Hematopoietic multipotent progenitor cell treated with erythropoietin and hydrocortisone succinate and interleukin-3 and kit ligand, for 6 days (in vitro differentiated cells): ENCODE data around the gene EXOC3L2.
"Not testable (repeated sequence)": the region's sequence is repeated elsewhere in the genome, so short reads cannot be mapped to it uniquely, and the experiment has no call there.

Experiments
- DNase-seq: peaks from one replicate; pipeline ENCODE4 v3.0.0-alpha.2; 2015

The EXOC3L2 gene

DNA sequence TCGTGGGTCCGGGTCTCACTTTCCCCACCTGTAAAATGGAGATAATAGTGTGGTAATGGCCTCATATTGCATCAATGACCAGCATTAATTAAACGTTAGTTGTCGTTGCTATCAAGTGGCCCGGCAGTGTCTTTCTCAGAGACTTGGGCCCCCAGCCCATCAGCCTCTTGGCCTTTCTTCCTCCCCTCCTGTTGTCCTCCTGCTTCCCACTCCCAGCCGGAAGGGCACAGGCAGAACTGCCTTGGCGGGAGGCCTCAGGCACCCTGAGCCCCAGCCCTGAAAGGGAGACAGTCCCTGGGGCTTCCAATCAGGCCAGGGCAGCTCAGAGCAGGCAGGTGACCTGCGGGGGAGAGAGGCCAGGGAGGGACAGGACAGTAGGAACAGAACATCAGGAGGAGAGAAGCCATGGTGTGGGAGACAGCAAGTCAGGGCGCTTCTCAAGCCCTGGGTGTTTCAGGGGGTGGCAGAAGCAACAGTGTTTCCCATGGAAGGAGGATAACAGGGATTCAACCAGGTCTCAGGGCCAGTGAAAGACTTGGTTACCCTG, 10.5 kb upstream of the EXOC3L2 start:
- DNase-seq, result no peak

DNA sequence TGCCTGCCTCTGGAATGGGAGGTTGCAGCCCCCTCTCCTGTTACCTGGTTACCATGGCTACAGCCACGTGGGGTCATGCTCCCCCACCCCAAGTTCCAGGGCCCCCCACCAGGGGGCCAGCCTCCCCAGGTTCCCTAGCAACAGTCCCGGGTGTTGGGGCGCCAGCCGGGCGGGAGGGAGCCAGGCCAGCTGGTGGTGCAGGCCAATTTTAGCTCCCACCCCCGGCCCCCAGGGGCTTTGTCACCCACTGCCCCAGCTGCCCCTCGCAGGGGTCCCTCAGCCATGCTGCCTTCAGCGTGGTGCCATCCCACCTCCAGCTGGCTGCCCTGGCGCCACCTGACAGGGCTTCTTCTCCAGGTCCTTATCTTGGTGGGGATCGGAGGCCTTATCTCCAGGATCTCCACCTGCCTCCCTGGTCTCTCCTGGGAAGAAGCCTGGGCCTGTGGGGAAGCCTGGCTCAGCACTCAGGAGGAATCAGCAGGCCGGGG, 8.9 kb upstream of the EXOC3L2 start:
- DNase-seq, result no peak

DNA sequence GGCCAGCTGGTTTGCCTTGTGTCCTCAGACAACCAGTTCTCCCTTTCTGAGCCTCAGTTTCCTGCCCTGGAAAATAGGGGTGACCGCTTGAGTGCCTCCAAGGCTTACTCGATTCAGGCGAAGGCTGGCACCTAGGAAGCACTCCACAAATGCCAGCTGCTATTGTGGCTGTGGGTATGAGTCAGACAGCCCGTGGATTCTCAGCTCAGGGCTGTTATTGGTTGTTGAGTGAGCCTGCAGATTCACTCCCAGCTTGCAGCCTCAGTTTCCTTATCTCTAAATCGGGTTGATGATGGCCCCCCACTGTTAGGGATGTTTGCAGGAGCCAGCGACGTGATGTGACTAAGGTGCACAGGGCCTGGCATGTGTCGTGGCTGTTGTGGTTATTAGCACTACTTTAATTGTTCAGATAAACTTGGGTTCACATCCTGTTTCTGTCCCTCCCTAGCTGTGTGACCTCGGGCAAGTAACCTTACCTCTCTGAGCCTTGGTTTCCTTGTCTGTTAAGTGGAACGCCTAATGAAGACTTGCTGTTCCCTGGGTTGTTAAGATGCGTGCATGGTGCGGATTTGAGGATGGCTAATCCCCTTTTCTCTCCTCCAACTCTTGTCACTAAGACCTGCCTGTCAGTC, 8.3 kb upstream of the EXOC3L2 start:
- peak; percentile 31 for DNase-seq

DNA sequence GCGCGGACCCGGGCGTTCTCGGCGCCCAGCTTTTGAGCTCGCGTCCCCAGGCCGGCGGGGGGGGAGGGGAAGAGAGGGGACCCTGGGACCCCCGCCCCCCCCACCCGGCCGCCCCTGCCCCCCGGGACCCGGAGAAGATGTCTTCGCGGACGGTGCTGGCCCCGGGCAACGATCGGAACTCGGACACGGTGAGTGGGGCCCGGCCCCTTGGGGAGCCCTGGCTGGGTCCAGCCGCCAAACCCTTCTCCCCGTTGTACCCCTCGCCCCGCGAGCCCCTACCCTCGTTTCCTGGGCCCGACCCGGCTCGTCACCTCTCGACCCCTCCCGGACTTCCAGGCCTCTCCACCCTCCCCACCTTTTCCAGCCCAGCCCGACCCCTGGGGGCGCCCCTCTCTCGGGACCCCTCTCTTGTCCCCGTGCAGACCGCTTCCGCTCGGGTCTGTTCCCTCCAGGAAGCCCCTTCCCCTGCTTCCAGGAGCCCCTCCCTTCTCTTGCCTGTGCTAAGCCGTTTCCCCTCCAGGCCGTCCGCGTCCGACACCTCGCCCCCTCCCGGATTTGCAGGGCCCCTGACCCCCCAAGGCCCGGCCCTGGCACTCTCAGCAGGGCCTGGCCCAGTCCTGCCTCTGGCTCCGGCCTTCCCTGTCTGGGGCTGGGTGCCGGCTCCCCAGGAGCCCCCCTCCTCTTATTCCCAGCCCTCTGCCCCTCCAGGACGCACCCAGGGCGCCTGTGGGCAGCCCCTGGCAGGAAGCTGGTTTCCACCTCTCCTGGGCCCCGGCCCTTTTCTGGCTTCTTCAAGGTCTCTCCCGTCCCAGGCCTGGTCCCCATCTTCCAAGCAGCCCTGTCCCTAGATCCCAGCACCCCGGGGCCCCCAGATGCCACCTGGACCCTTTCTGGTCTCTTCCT, 6.5 kb upstream of the EXOC3L2 start:
- peak; percentile 17 for DNase-seq

DNA sequence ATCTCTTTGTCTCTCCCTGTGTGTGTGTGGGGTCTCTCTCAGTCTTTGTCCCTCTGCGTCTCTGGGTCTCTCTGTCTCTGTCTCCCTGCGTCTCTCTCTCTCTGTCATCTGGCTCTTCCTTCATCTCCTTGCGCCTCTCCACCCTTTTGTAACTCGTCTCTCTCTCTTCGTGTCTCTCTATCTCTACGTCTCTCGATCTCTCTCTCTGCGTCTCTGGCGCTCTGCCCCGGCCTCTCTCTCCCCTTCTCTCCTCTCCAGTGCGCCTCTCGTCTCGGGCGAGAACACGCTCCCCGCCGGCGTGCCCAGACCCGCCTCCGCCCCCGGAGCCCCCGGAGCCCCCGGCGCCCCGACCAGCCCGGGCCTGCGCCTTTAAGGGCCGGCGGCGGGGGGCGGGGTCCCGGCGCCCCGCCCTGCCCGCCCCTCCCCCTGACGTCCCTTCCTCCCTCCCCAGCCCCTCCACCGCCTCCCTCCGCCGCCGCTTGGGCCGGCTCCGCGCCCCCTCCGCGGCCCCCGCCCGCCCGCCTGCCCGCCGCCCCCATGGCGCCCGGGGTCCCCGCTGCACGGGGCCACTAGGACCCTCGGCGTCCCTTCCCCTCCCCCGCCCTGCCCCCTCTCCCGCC, 5.7 kb upstream of the EXOC3L2 start, which contains the start of gene MARK4:
Gene MARK4, plus strand, starts transcription at position 440 of the 620 bp plus-strand sequence. CDS start 318 bp downstream, outside the sequence.
- peak; percentile 74 for DNase-seq

DNA sequence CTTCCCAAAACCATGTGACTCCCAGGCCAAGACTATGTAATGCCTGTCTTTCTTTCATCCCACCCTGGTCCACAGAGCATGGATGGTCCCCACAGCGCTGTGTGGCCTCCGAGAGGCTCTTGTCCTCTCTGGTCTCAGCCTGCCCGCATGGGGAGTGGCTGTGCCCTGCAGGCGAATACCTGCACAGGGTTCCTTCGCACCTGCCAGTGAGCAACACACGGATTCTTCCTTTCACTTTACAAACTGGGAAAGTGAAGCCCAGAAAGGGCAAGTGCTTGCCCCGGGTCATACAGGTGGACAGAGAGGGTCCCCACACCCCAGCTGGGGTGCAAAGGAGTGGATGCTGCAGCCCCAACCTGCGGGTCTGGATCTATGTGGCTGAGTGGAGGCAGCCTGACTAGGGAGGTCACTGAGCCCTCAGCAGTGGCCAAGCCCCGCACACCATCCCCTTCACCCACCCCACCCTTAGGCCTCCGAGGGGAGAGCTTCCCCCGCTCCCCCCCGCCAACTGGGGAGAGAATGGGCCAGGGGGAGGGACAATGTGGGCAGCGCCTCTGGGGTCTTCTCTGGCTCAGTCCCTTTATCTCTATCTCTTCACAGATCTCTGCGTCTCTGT, 5.1 kb upstream of the EXOC3L2 start:
- no peak for DNase-seq

DNA sequence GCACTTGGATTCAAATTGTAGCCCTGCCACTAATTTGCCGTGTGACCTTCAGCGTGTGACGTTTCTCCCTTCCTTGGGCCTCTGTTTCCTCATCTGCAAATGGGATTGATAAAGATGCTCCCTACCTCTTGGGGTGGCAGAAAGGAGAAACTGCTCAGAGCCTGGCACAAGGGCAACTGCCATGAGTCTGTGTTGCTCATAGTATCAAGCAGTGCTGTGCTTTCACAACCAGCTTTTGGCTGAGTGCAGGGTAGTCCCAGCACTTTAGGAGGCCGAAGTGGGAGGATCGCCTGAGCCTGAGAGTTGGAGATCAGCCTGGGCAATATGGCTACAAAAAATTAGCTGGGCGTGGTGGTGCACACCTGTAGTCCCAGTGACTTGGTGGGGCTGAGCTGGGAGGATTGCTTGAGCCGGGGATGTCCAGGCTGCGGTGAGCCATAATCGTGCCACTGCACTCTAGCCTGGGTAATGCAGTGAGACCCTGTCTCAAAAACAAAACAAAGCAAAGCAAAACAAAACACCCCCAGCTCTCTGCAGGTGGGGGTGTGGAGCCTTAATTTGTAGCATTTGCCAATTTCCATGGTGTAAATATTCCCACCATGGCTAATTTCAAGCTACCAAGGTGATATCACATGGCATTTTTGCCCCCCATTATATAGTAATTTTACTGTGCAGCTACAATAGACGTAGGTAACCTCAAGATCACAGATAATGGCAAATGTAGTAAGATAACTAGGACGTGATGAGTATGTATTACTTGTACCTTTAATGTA, 4.2 kb upstream of the EXOC3L2 start:
- peak; percentile 22 for DNase-seq

DNA sequence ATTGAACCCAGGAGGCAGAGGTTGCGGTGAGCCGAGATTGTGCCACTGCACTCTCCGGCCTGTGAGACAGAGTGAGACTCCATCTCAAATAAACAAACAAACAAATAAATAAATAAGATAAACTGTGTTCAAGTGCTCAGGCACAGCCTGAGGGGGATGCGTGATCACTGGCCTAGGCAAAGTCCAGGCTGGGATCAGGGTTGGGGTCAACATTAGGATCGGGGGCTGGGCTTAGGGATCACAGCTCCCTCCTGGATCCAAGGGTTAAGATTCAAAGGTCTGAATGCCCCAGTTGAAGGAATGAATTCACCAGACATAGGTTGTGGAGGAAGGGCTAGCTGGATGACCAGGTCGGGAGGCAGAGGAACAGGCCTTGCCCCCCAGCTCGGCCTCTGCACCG, 1.9 kb upstream of the EXOC3L2 start:
- no peak for DNase-seq

DNA sequence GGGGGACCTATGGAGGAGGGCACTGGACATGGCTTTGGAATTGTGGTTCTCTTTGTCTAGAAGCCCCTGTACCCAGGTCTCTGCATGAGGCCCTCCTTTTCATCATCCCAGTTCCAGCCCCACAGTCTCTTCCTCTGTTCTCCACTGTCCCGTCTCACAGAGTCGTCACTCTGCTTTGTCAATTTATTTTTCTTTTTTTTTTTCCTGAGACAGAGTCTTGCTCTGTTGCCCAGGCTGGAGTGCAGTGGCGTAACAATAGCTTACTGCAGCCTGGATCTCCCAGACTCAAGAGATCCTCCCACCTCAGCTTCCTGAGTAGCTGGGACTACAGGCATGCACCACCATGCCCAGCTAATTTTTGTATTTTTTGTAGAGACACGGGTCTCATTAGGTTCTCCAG, 619 bp upstream of the EXOC3L2 start:
- no peak for DNase-seq

DNA sequence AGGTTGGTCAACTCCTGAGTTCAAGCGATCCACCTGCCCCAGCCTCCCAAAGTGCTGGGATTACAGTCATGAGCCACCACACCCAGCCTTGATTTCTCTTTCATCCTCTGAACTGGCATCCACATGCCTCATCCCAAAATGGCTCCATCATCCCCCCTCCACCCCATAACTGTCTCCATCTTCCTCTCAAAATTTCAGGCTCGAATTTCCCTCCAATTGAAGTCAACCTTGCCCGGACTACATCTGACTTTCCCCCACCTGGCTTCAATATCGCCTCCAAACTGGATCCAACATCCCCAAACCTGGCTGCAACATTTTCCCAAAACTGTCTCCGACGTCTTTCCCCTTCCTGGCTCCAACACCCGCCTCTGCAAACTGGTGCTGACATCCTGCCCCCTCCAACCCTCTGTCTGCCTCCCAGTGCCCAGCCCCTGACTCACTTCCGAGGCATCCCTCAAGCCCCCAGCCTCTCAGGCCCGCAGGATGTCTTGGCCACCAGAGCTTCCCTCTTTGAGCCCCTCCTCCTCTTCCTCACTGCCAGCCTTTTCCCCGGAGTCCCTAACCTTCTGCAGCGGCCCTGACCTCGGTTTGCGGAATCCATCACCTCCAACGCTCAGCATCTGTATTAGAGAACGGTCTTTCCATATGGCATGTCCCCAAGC, 943 bp downstream of the EXOC3L2 start:
- DNase-seq, result no peak

DNA sequence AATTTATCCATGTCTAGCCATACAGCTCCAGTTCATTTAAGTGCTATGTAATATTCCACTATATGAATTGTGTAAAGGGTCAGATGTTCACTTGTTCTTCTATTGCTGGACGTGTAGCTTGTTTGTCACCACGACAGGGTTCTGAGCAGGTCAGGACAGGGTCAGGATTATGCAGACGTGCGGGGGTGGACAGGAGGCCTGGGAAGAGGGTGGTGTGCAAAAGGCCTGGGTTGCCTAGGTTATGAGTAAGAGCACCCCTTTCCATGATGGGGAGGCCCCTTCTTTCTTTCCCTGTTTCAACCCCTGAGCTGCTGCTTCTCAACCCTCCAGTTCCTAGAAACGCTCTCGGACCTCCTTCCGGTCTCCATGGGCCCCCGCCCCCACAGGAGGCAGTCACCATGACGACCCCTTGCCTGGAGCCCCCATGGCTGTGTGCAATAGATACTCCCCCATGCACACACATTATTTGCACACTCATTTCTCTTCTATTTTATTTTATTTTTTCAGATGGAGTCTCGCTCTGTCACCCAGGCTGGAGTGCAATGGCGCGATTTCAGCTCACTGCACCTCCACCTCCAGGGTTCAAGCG, 2.0 kb downstream of the EXOC3L2 start:
- no peak for DNase-seq

DNA sequence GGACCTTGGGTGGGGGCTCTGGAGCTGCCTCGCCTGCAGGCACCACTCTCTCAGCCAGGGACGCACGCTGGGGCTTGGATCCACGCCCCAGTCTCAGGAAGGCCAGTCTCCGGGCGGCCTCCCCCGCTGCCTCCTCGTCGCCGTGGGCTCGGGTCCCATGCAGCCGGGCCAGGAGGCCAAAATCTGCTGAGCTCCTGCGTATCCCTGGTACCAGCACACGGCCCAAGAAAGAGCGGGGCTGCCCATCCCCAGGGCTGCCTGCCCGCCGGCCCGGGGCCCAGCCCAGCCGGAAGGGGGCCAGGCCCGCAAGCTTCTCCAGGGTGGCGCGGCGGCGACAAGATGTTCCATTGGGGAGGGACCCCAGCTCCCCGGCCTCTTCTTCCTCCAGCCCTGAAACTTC, 6.7 kb downstream of the EXOC3L2 start:
- DNase-seq, result no peak

DNA sequence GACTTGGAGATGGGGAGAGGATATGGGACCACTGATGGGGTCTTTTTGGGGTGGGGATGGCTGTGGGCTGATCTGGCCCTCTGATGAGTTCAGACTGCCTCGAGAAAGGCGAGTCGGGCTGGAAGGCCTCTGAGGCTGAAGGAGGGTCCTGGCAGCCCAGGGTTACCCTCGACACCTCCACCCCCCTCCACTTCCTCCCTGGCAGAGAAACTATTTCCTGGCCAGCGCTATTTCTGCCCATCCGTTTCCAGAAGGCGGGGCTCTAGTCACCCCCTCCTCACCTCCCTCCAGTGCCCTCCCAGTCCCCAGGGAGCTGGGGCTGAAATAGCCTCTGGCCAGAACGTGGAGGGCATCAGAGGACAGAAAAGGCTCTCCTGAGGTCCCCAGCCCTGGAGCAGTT, 9.7 kb downstream of the EXOC3L2 start:
- DNase-seq, result no peak

DNA sequence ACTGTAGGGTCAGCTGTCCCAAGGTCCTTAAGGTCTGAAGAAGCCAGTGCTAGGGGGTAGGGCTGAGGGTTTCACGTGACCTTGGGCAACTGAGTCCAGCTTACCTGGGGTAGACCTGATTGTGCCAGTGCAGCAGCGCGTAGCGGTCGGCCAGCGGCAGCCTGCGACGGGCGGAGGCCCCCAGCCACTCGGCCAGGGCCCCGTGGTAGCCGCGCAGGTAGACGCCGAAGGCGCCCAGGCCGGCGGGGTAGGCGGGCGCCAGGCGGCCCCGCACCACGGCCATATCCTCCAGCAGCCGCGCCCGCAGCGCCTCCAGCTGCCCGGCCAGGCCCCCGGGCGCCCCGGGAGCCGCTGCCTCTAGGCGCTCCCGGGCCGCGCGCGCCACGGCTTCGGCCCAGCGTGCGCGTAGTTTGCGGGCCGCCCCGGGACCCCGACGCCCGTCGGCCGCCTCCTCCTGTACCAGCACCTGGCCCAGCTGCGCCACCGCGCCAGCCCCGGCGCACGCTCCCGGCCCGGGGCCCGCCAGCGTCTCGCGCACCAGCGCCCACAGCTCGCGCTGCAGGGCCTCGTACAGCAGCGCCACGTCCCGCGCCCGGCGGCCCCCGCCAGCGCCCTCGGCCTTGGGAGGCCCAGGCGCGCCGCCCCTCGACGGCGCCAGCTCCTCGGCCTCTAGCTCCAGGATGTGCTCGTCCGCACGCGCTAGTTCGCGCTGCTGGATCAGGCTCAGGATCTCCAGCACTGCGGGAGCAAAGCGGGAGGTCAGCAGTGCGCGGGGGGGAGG, 10.9 kb downstream of the EXOC3L2 start:
- DNase-seq, result no peak

DNA sequence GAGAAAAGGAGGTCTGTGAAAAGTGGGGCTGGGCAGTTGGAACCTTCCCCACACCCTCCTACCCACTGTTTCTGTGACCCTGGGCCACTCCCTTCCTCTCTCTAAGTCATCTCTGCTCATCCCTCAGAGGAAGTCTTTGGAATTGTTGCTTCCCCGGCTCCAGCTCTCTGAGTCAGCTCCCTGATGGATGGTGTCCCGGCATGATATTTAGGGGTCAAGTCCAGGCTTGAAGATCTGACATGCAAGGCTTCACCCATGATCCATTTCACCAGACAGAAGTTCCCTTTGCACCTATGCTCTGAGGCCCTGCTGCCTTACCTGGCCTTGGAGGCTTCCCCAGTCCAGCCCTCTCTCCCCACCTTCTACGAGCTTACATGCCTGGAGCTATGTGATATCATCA, 13.3 kb downstream of the EXOC3L2 start:
- DNase-seq, result no peak

DNA sequence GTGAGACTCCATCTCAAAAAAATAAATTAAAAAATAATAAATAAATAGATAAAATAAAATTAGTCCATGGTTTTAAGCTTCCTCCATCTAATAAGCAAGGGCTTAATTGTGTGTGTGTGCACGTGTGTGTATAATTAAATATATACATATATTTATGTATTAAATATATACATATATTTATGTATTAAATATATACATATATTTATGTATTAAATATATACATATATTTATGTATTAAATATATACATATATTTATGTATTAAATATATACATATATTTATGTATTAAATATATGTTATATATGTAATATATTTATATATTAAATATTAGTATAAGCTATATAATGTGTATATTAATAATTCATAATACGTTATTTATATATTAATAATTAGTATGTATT, 16.2 kb downstream of the EXOC3L2 start:
- DNase-seq, result not testable (repeated sequence)

DNA sequence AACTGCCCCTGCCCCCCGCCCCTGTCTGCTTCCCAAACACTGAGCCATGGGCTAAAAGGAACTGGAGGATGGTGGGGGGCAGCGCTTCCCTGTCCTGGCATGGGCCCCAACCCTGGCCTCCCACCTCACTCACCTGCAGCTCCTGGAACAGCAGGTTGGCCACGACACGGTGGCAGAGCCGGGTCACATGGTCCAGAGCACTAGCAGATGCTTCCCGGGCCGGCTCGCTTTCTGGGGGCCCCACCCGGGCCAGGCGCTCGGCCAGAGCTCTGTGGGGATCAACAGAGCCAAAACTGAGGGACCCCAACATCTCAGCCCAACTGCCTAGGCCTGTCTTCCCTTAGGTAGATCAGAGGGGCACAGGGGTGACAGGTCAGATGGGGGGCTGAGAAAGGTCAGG, 20.6 kb downstream of the EXOC3L2 start:
- DNase-seq, result no peak

DNA sequence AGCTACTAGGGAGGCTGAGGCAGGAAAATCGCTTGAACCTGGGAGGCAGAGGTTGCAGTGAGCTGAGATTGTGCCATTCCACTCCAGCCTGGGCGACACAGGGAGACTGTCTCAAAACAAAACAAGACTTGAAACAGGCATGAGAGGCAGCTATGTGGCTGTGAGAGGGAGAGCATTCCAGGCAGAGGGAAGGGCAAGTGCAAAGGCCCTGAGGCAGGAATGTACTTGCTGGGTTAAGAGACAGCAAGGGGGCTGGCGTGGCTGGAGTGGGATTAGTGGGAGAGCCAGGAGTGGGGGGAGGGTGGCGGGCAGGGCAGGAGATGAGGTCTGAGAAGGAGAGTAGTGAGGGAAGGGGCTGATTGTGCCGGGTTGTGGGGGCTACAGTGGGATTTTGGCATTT, 21.3 kb downstream of the EXOC3L2 start:
- no peak for DNase-seq

DNA sequence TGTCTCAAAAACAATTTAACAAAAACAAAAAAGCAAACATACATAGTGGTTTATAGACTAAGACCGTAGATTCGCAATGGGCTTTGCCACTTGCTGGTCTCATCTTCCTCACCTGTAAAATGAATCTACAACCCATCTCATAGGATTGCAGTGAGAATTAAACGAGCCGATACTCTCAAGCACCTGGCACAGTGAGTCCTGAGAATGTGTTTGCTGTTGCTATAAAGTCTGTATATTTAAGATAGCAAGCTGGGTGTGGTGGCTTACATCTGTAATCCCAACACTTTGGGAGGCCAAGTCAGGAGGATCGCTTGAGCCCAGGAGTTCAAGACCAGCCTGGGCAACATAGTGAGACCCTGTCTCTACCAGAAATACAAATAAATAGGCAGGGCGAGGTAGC, 22.5 kb downstream of the EXOC3L2 start:
- DNase-seq, result no peak
